ENCODE measurements around the gene THADA. TPM values are rescaled to one million over a fixed set of nuclear protein-coding genes. Genes with fewer than 3 reads are reported as not detected.

The THADA gene
- total RNA-seq, 4 donors from 2014 or later: 26.2 to 58.3 (median 29.7) TPM

GRCh38 chr2:43186321-43186678, 409.5 kb downstream of the THADA start:
- H3K9me3 ChIP-seq: no peaks in the 10 kb centered on the region
- H3K27me3 ChIP-seq: no peaks in the 10 kb centered on the region
- TF ChIP-seq POLR2AphosphoS5 (IDR thresholded peaks at IDR 0.05) (no peak), EP300 (IDR thresholded peaks at IDR 0.05) (no peak), POLR2A (IDR thresholded peaks at IDR 0.05) (no peak)
- no peaks in the 10 kb centered on the region for H3K36me3 ChIP-seq
- peaks cover 5% of the 10 kb centered on the region for H3K4me1 ChIP-seq
- no peak for DNase-seq (ENCODE audit: low spot score in 2 of 2)
- 71% methylated on average over 2 of the region's 6 CpGs for WGBS
- H3K27ac ChIP-seq: no peak overlapping the region
- no peak overlapping the region for H3K4me3 ChIP-seq

DNA sequence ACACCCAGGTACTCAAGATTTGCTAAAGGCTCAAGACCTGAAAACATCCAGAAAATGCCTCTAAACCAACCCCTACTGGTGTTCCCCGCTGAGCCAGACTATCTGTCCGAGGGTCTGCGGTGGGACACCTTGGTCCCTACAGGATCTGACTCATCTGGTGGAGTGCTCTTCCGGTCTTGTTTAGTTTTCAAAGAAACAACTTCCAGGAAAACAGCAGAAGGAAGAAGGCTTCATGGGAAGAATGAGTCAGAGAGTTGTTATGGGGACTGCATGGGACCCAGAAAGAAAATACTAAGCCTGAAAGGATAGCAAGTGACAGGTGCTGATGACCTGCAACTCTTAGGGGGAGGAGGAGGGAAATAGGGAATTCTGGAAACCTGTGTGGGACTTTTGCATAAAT, 410.7 kb downstream of the THADA start:
- peaks cover 9% of the 10 kb centered on the region for H3K4me1 ChIP-seq
- H3K4me3 ChIP-seq: no peak overlapping the region
- no peaks in the 10 kb centered on the region for H3K27me3 ChIP-seq
- no peaks in the 10 kb centered on the region for H3K9me3 ChIP-seq
- no peak overlapping the region for H3K27ac ChIP-seq
- WGBS: 79% methylated on average over 4 of the region's 4 CpGs
- no peaks in the 10 kb centered on the region for H3K36me3 ChIP-seq
- no peak for TF ChIP-seq CTCF (IDR thresholded peaks at IDR 0.05)
- no peak for TF ChIP-seq POLR2AphosphoS5 (IDR thresholded peaks at IDR 0.05)
- TF ChIP-seq POLR2A (IDR thresholded peaks at IDR 0.05): no peak
- no peak for TF ChIP-seq EP300 (IDR thresholded peaks at IDR 0.05)
- no peak for DNase-seq (ENCODE audit: low spot score in 2 of 2)

GRCh38 chr2:43184339-43184895, 411.4 kb downstream of the THADA start:
- 92% methylated on average over 12 of the region's 12 CpGs for WGBS
- Histone ChIP-seq H3K27ac (no peak overlapping the region), H3K4me1 (peaks cover 16% of the 10 kb centered on the region), H3K36me3 (no peaks in the 10 kb centered on the region), H3K4me3 (no peak overlapping the region), H3K9me3 (no peaks in the 10 kb centered on the region), H3K27me3 (no peaks in the 10 kb centered on the region)
- no peak for TF ChIP-seq EP300 (IDR thresholded peaks at IDR 0.05)
- no peak for TF ChIP-seq CTCF (IDR thresholded peaks at IDR 0.05)
- TF ChIP-seq POLR2AphosphoS5 (IDR thresholded peaks at IDR 0.05): no peak
- TF ChIP-seq POLR2A (IDR thresholded peaks at IDR 0.05): no peak
- DNase-seq (ENCODE audit: low spot score in 2 of 2): no peak

- H3K4me3 ChIP-seq: no peak overlapping the region
- H3K27me3 ChIP-seq: no peaks in the 10 kb centered on the region
- no peak overlapping the region for H3K27ac ChIP-seq
- peaks cover 23% of the 10 kb centered on the region for H3K4me1 ChIP-seq
- no peaks in the 10 kb centered on the region for H3K9me3 ChIP-seq
- H3K36me3 ChIP-seq: no peaks in the 10 kb centered on the region
- no peak for DNase-seq (ENCODE audit: low spot score in 2 of 2)
- TF ChIP-seq CTCF (IDR thresholded peaks at IDR 0.05): no peak
- TF ChIP-seq EP300 (IDR thresholded peaks at IDR 0.05): no peak
- no peak for TF ChIP-seq POLR2A (IDR thresholded peaks at IDR 0.05)
- TF ChIP-seq POLR2AphosphoS5 (IDR thresholded peaks at IDR 0.05): no peak
- WGBS: 82% methylated on average over 5 of the region's 5 CpGs
These were observed 412.1 kb downstream of the THADA start for GRCh38 chr2:43183743-43184142.

- no peak overlapping the region for H3K4me3 ChIP-seq
- DNase-seq (ENCODE audit: low spot score in 2 of 2): no peak
- peaks cover 31% of the 10 kb centered on the region for H3K4me1 ChIP-seq
- no peaks in the 10 kb centered on the region for H3K27me3 ChIP-seq
- no peak for TF ChIP-seq POLR2A (IDR thresholded peaks at IDR 0.05)
- TF ChIP-seq POLR2AphosphoS5 (IDR thresholded peaks at IDR 0.05): no peak
- H3K27ac ChIP-seq: no peak overlapping the region
- H3K9me3 ChIP-seq: no peaks in the 10 kb centered on the region
- no peaks in the 10 kb centered on the region for H3K36me3 ChIP-seq
- 79% methylated on average over 8 of the region's 8 CpGs for WGBS
These were observed 414.9 kb downstream of the THADA start for GRCh38 chr2:43180897-43181296.

Other genes with a start within 250 kb of the THADA start
- gene PLEKHH2, start 41.2 kb upstream of the THADA start, total RNA-seq: 10 to 100 TPM in 2 of 4 donors, 1 to 10 TPM in 2; 6.8 to 77.3 (median 11.5) TPM
- under 1 TPM in 1 of 4 donors, not detected in 3; 0.44 TPM for gene C1GALT1C1L, start 80.4 kb upstream of the THADA start, total RNA-seq
- gene DYNC2LI1, start 178.0 kb upstream of the THADA start, total RNA-seq: 10 to 100 TPM in 3 of 4 donors, 1 to 10 TPM in 1; 9.8 to 48.9 (median 21.2) TPM
- not detected for gene ABCG5, start 242.8 kb upstream of the THADA start, total RNA-seq
- gene ABCG8, start 242.9 kb upstream of the THADA start, total RNA-seq: not detected

All from suprapubic skin (tissue), 4 donors.